Ovary (tissue), 3 donors: ENCODE results near the gene UPK1B.

ENCODE experiments used
- POLR2A ChIP-seq: fragments of 450-650 bp; IDR thresholded peaks from one replicate; pipeline ENCODE4 v1.6.1; 2017; ENCODE audit warnings: antibody characterized with exemption, mild to moderate bottlenecking, moderate library complexity
- TF ChIP-seq, protein P1 (sequence below), 3 donors: fragments of 450-650 bp in 2 of 3; fragments of 200-600 bp in 1 of 3; IDR thresholded peaks; one replicate each; pipeline versions ENCODE4 v1.5.1 to v1.8.0; 2016 to 2022; ENCODE audit warnings: antibody characterized with exemption in 3 of 3, mild to moderate bottlenecking in 1 of 3
- donor health status: DM: no; HTN: no; CAD: no.

DNA sequence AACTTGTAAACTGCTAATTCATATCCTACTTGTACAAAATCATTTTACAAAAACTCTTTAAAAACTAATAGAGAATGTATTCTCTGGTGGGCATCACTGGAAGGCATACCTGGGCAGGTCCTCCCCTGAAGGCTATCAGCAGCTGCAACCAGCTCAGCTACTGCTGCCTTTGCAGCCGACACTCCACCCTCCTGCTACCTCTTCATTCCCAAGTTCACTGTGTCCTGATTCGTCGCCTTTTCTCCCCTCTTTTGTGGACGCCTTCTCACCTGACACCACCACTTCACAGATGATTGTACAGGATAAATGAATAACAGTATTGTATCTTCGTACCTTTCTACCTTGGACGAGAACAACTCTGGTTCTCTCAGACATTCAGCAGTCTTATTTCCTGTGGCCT, 38.4 kb downstream of the UPK1B start:
- TF ChIP-seq, protein P1, sequence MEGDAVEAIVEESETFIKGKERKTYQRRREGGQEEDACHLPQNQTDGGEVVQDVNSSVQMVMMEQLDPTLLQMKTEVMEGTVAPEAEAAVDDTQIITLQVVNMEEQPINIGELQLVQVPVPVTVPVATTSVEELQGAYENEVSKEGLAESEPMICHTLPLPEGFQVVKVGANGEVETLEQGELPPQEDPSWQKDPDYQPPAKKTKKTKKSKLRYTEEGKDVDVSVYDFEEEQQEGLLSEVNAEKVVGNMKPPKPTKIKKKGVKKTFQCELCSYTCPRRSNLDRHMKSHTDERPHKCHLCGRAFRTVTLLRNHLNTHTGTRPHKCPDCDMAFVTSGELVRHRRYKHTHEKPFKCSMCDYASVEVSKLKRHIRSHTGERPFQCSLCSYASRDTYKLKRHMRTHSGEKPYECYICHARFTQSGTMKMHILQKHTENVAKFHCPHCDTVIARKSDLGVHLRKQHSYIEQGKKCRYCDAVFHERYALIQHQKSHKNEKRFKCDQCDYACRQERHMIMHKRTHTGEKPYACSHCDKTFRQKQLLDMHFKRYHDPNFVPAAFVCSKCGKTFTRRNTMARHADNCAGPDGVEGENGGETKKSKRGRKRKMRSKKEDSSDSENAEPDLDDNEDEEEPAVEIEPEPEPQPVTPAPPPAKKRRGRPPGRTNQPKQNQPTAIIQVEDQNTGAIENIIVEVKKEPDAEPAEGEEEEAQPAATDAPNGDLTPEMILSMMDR (IDR thresholded peaks at IDR 0.05), result no peak
- no peak for TF ChIP-seq POLR2A
